DOHH2 (cell line): ENCODE measurements around the gene MYO18A.

Source experiments
- H3F3A ChIP-seq: fragments of 200-600 bp; sonication (generic), shearing (Covaris generic); 2 replicates; pipeline ENCODE4 v1.6.0; 2016; ENCODE audit warnings: antibody characterized with exemption, mild to moderate bottlenecking; ENCODE audit not compliant: control insufficient read depth, insufficient read depth
- H3K27ac ChIP-seq: fragments of 200-600 bp; sonication (generic); 2 replicates; pipeline ENCODE4 v1.5.1; 2014; ENCODE audit warnings: low read depth, mild to moderate bottlenecking, low read length, moderate library complexity
- H3K27me3 ChIP-seq: fragments of 200-600 bp; sonication (generic); 2 replicates; pipeline ENCODE4 v1.6.1; 2014; ENCODE audit warnings: mild to moderate bottlenecking, low read length, mixed read lengths; ENCODE audit not compliant: control insufficient read depth
- H3K36me3 ChIP-seq: fragments of 200-600 bp; sonication (generic); 2 replicates; pipeline ENCODE4 v1.6.1; 2014; ENCODE audit warnings: mild to moderate bottlenecking, low read length, moderate library complexity, mixed read lengths; ENCODE audit not compliant: control insufficient read depth
- H3K4me1 ChIP-seq: fragments of 200-600 bp; sonication (generic); 2 replicates; pipeline ENCODE4 v1.6.1; 2014; ENCODE audit warnings: mild to moderate bottlenecking, low read length, mixed read lengths; ENCODE audit not compliant: control insufficient read depth
- H3K4me2 ChIP-seq: fragments of 200-600 bp; sonication (generic); 2 replicates; pipeline ENCODE4 v1.6.0; 2014; ENCODE audit warnings: mild to moderate bottlenecking, low read length, moderate library complexity
- H3K4me3 ChIP-seq: fragments of 200-600 bp; sonication (generic); 2 replicates; pipeline ENCODE4 v1.5.1; 2014; ENCODE audit warnings: mild to moderate bottlenecking, low read length, mixed read lengths
- H3K79me2 ChIP-seq: fragments of 200-600 bp; sonication (generic); 2 replicates; pipeline ENCODE4 v1.6.1; 2014; ENCODE audit warnings: mild to moderate bottlenecking, low read length, mixed read lengths; ENCODE audit not compliant: control insufficient read depth
- H3K9me2 ChIP-seq: fragments of 200-600 bp; sonication (generic); replicated peaks from 2 replicates; pipeline ENCODE4 v1.6.1; 2014; ENCODE audit warnings: mild to moderate bottlenecking, low read length, mixed read lengths; ENCODE audit not compliant: control insufficient read depth
- H3K9me3 ChIP-seq: fragments of 200-600 bp; sonication (generic); 2 replicates; pipeline ENCODE4 v1.6.1; 2014; ENCODE audit warnings: antibody characterized with exemption, low read length, mixed read lengths; ENCODE audit not compliant: control insufficient read depth, insufficient read depth
- H4K20me1 ChIP-seq: fragments of 200-600 bp; sonication (generic); 2 replicates; pipeline ENCODE4 v1.6.0; 2014; ENCODE audit warnings: low read depth, mild to moderate bottlenecking, antibody characterized with exemption, low read length, moderate library complexity; ENCODE audit not compliant: control insufficient read depth, insufficient read depth
- CTCF ChIP-seq: fragments of 200-600 bp; sonication (generic); IDR thresholded peaks from one replicate; pipeline ENCODE4 v1.5.1; 2014; ENCODE audit warnings: antibody characterized with exemption, mild to moderate bottlenecking, low read depth, low read length; ENCODE audit not compliant: poor library complexity, severe bottlenecking
- EZH2phosphoT487 ChIP-seq: fragments of 200-600 bp; sonication (generic); IDR thresholded peaks from 2 replicates; pipeline ENCODE4 v1.6.1; 2017; ENCODE audit warnings: borderline replicate concordance, mild to moderate bottlenecking, antibody characterized with exemption, low read length, moderate library complexity, mixed read lengths

Gene MYO18A

DNA sequence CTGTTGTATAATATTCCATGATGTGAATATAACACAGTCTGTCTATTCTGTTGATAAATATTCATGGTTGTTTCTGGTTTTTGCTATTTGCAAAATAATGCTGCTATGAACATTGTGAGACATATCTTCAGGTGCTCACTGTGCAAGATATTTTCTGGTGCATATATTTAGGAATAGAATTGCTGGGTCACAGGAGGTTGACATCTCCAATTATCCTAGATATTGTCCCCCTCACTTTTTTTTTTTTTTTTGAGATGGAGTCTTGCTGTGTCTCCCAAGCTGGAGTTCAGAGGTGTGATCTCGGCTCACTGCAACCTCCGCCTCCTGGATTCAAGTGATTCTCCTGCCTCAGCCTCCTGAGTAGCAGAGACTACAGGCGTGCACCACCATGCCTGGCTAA lies 14.5 kb upstream of the MYO18A start:
- no peaks in the 10 kb centered on the region for H3K27me3 ChIP-seq
- TF ChIP-seq CTCF (no peak), EZH2phosphoT487 (no peak)
- peaks cover 8% of the 10 kb centered on the region for H3F3A ChIP-seq
- no peaks in the 10 kb centered on the region for H4K20me1 ChIP-seq
- peak overlapping the region; percentile 82 for H3K4me2 ChIP-seq
- peak overlapping the region; percentile 81 for H3K27ac ChIP-seq
- no peaks in the 10 kb centered on the region for H3K9me3 ChIP-seq
- peaks cover 30% of the 10 kb centered on the region for H3K4me1 ChIP-seq
- H3K79me2 ChIP-seq: no peaks in the 10 kb centered on the region
- H3K36me3 ChIP-seq: no peaks in the 10 kb centered on the region
- H3K4me3 ChIP-seq: peak overlapping the region; percentile 52
- H3K9me2 ChIP-seq: no peaks in the 10 kb centered on the region

- Histone ChIP-seq H3K4me3 (no peak overlapping the region), H3K9me3 (no peaks in the 10 kb centered on the region), H3K9me2 (no peaks in the 10 kb centered on the region), H3K36me3 (no peaks in the 10 kb centered on the region), H3K4me1 (peaks cover 30% of the 10 kb centered on the region), H3K4me2 (no peak overlapping the region), H3K79me2 (no peaks in the 10 kb centered on the region), H3K27ac (no peak overlapping the region), H4K20me1 (no peaks in the 10 kb centered on the region), H3F3A (peaks cover 8% of the 10 kb centered on the region), H3K27me3 (no peaks in the 10 kb centered on the region)
- no peak for TF ChIP-seq EZH2phosphoT487
- no peak for TF ChIP-seq CTCF
These were observed 12.9 kb upstream of the MYO18A start for GRCh38 chr17:29193146-29193545.

DNA sequence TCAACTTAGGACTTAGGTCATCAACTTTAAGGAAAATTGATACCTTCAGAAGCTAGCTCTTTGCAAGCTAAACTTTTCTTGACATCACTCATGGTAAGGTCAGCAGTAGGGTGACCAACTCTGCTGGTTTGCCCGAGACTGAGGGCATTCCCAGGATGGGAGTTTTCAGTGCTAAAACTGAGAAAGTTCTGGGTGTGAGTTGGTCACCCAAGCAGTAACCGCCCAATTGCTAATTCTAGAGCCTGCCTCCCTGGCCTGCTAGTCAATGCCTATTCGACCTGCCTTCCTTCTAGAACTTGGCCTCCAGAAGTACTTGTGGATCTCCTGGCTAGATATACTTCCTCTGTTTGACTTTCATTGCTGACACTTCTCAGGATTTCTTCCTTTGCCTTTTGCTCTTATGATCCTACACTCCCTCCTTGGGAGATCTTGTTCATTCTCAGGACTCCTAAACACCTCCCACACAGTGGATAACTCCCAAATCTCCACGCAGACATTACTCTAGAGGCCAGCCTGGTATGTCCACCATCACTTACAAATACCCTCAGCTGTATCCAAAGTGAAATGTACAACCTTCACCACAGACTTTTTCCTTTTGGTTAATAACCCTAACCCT lies 10.5 kb upstream of the MYO18A start:
- Histone ChIP-seq H3K4me2 (no peak overlapping the region), H3K27ac (no peak overlapping the region), H3K4me3 (no peak overlapping the region), H4K20me1 (no peaks in the 10 kb centered on the region), H3K79me2 (no peaks in the 10 kb centered on the region), H3K27me3 (no peaks in the 10 kb centered on the region), H3F3A (peaks cover 5% of the 10 kb centered on the region), H3K36me3 (no peaks in the 10 kb centered on the region), H3K4me1 (peaks cover 15% of the 10 kb centered on the region), H3K9me2 (no peaks in the 10 kb centered on the region), H3K9me3 (no peaks in the 10 kb centered on the region)
- TF ChIP-seq CTCF (no peak), EZH2phosphoT487 (no peak)
